Testis (tissue), 3 donors: ENCODE data around the gene PPM1H. TPM values are rescaled to one million over a fixed set of nuclear protein-coding genes. Genes with fewer than 3 reads are reported as not detected.

Experiments used
- DNase-seq: peaks from one replicate; pipeline ENCODE4 v3.0.0-alpha.2; 2019
- H3K27ac ChIP-seq, 2 donors: fragments of 200-600 bp; sonication (generic); one replicate each; pipeline ENCODE4 v1.5.1; 2019
- H3K27me3 ChIP-seq: fragments of 200-600 bp; sonication (generic); one replicate; pipeline ENCODE4 v1.5.1; 2019
- H3K36me3 ChIP-seq: fragments of 200-600 bp; sonication (generic); one replicate; pipeline ENCODE4 v1.5.1; 2017; ENCODE audit warnings: low read depth; ENCODE audit errors: missing control alignments
- H3K4me1 ChIP-seq: fragments of 200-600 bp; sonication (generic); one replicate; pipeline ENCODE4 v1.5.1; 2019
- H3K4me3 ChIP-seq, 2 donors: fragments of 200-600 bp; sonication (generic); one replicate each; pipeline ENCODE4 v1.5.1; 2017 to 2019
- H3K9me3 ChIP-seq: fragments of 200-600 bp; sonication (generic); one replicate; pipeline ENCODE4 v1.5.1; 2017
- POLR2A ChIP-seq: fragments of 450-650 bp; IDR thresholded peaks from one replicate; pipeline ENCODE4 v1.6.1; 2017; ENCODE audit warnings: antibody characterized with exemption, mild to moderate bottlenecking, moderate library complexity
- WGBS, 2 donors: methylation state at CpG; one replicate each; pipeline ENCODE4 v1.1.5; 2018; 5-methylcytosine and 5-hydroxymethylcytosine counted together
- intact Hi-C: fragments of 100-400 bp; cut with DNase I; formaldehyde crosslinking; loops from one replicate; pipeline ENCODE4 v1.15.1; 2023; ENCODE audit warnings: low total_unique reads
- polyA plus RNA-seq: library from polyadenylated mRNA; stranded (reverse); fragments of 350-450 nt; fragmentation: Illumina TruSeq; extraction: RNeasy Lipid Tissue Mini Kit (QIAGEN cat#74804); gene quantifications from one replicate; pipeline ENCODE4 v1.2.3, GENCODE V29; 2014; ENCODE audit warnings: low read depth, low replicate concordance; ENCODE audit not compliant: insufficient read depth
- total RNA-seq, 2 donors: library from RNA; depleted of rRNA; stranded (reverse); fragments of >200 nt; gene quantifications; one replicate each; pipeline ENCODE4 v1.2.3, GENCODE V29; 2016
- TF ChIP-seq, protein P1 (sequence below), 3 experiments: fragments of 450-650 bp in 2 of 3; fragments of 200-600 bp in 1 of 3; sonication (generic) in 1 of 3; IDR thresholded peaks; one replicate each; pipeline ENCODE4 v1.5.1; 2016 to 2019; ENCODE audit warnings: antibody characterized with exemption in 3 of 3, mild to moderate bottlenecking in 2 of 3, moderate library complexity in 1 of 3

The PPM1H gene
- total and polyA plus RNA-seq, 3 donors from 2014 or later, result 2.5 to 9.1 (median 2.7) TPM

DNA sequence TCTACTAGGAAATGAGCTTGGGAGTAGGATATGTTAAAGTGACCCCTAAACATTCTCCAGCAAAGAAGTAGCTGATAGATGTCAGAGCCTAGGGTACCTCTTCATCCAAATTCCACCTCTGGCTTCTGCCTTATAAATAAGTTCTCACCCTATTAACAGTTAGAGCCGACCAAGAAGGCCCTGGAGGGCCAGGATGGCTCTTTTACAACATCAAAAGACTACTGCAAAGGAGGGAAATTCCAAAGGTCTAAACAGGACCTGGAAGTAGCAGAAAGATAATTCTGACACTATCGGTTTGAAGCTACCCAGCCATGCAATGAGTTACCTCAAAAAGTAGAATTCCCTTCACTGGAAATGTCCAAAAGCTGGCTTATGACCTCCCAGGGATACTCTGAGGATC is 90.0 kb downstream of the PPM1H start:
- H3K27me3 ChIP-seq, result no peaks in the 10 kb centered on the region
- intact Hi-C loops, result no loop called here
- TF ChIP-seq, protein P1, sequence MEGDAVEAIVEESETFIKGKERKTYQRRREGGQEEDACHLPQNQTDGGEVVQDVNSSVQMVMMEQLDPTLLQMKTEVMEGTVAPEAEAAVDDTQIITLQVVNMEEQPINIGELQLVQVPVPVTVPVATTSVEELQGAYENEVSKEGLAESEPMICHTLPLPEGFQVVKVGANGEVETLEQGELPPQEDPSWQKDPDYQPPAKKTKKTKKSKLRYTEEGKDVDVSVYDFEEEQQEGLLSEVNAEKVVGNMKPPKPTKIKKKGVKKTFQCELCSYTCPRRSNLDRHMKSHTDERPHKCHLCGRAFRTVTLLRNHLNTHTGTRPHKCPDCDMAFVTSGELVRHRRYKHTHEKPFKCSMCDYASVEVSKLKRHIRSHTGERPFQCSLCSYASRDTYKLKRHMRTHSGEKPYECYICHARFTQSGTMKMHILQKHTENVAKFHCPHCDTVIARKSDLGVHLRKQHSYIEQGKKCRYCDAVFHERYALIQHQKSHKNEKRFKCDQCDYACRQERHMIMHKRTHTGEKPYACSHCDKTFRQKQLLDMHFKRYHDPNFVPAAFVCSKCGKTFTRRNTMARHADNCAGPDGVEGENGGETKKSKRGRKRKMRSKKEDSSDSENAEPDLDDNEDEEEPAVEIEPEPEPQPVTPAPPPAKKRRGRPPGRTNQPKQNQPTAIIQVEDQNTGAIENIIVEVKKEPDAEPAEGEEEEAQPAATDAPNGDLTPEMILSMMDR (IDR thresholded peaks at IDR 0.05), result no peak
- DNase-seq, result no peak
- H3K36me3 ChIP-seq, result no peaks in the 10 kb centered on the region
- no peaks in the 10 kb centered on the region for H3K9me3 ChIP-seq
- no peak overlapping the region for H3K4me3 ChIP-seq
- WGBS, 2 donors, result 69 to 90% methylated on average over 2 of the region's 2 CpGs
- H3K27ac ChIP-seq, result no peak overlapping the region
- H3K4me1 ChIP-seq, result no peaks in the 10 kb centered on the region

DNA sequence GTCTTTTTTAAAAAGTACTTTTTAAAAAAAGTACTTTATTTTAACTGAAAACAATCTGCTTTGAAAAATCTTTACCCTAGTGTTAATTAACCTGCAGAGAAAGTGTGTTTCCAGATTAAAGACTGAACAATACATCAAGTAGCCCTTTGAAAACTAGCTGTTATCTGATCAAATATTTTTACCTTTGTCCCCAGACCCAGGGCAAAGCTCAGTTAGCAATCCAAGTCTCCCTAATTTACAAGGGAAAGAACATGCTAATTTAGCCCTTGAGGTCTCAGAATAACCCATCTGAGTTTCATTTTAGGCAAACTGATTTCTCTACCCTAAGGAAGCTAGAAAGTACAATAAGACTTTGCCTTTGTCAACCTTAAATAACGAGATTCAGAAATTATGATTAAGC is 91.2 kb downstream of the PPM1H start:
- no peak overlapping the region for H3K27ac ChIP-seq

DNA sequence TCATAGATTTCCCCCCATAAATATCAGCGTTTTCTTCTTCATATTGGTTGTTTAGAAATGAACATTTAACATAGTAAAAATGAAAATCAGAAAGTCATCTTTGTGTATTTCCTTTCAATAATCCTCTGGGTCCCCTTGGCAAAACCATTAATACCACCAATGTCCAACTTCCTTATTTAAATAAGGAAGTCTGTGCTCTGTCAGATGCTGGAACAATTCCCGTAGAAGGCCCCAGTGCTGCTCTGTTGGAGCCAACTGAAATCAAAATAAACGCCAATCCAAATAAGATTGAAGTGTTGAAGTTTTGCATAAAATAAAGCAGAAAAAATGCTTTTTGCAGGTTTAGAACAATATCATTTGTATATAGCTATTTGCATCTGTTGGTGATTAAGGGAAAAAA is 93.1 kb downstream of the PPM1H start:
- H3K4me1 ChIP-seq, result no peaks in the 10 kb centered on the region
- WGBS, 2 donors, result 70% methylated on average over 3 of the region's 3 CpGs
- H3K36me3 ChIP-seq, result no peaks in the 10 kb centered on the region
- H3K9me3 ChIP-seq, result no peaks in the 10 kb centered on the region
- TF ChIP-seq, protein P1 (IDR thresholded peaks at IDR 0.05), result no peak
- no peak for TF ChIP-seq POLR2A
- H3K4me3 ChIP-seq, result no peak overlapping the region
- intact Hi-C loops, result no loop called here
- no peak overlapping the region for H3K27ac ChIP-seq
- no peaks in the 10 kb centered on the region for H3K27me3 ChIP-seq
- DNase-seq, result no peak

More for the DNA sequence above, 91.2 kb downstream of the PPM1H start:
- TF ChIP-seq POLR2A, result no peak
- TF ChIP-seq, protein P1 (IDR thresholded peaks at IDR 0.05), result no peak
- no peak overlapping the region for H3K4me3 ChIP-seq
- H3K9me3 ChIP-seq, result no peaks in the 10 kb centered on the region
- H3K27me3 ChIP-seq, result no peaks in the 10 kb centered on the region
- intact Hi-C loops, result no loop called here
- 52 to 61% methylated on average over 1 of the region's 1 CpG for WGBS, 2 donors
- no peak for DNase-seq
- H3K36me3 ChIP-seq, result no peaks in the 10 kb centered on the region
- no peaks in the 10 kb centered on the region for H3K4me1 ChIP-seq

DNA sequence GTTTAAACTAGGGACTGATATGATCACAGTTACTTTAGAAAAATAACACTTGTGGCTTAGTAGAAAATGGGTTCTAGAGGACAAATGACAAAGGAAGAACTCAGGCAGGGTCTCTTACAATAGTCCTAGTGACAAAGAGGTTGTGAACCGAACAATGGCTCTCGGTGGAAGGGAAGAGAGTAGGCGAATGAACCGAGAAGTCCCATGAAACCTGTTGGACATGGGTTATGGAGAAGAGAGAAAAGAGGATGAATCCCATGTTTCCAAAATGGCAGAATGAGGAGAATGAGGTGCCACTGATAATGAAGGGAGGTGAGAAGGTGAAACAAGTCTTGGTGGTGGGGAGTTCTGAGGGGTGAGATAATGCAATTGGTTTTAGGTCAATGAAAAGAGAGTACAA is 94.1 kb downstream of the PPM1H start:
- Histone ChIP-seq H3K4me3 (no peak overlapping the region), H3K27ac (no peak overlapping the region), H3K36me3 (no peaks in the 10 kb centered on the region), H3K9me3 (no peaks in the 10 kb centered on the region), H3K27me3 (no peaks in the 10 kb centered on the region), H3K4me1 (no peaks in the 10 kb centered on the region)
- WGBS, 2 donors, result 91 to 97% methylated on average over 4 of the region's 4 CpGs
- DNase-seq, result no peak
- intact Hi-C loops, result no loop called here
- TF ChIP-seq POLR2A, result no peak
- TF ChIP-seq, protein P1 (IDR thresholded peaks at IDR 0.05), result no peak

DNA sequence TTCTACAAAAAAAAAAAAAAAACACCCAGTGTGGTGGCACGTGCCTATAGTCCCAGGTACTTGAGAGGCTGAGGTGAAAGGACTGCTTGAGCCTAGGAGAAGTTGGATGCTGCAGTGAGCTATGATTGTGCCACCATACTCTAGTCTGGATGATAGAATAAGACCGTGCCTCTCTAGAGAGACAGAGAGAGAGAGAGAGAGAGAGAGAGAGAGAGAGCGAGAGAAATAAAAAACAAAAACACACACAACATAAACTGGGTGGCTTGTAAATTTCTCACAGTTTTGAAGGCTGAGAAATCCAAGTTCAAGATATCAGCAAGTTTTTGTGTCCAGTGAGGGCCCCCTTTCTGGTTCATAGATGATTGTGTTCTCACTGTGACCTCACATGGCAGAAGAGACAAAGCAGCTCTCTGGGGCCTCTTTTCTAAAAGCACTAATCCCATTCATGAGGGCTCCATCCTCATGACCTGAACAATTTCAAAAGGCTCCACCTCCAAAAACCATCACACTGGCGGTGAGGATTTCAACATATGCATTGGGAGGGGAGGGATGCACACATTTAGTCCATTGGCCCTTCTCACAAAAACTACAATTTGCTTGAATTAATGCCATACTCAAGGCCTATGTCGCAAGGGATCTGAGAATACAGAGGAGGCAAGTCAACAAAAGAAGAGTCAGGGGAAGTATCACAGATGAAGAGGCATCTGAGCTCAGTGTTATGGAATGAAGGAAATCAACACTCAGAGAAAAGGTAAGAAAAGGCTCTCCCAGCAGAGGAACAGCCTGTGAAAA is 94.9 kb downstream of the PPM1H start:
- WGBS, 2 donors, result 89 to 97% methylated on average over 5 of the region's 5 CpGs

More for the DNA sequence above, 94.9 kb downstream of the PPM1H start:
- intact Hi-C loops, result no loop called here
- H3K4me1 ChIP-seq, result no peaks in the 10 kb centered on the region
- H3K9me3 ChIP-seq, result no peaks in the 10 kb centered on the region
- no peak for TF ChIP-seq POLR2A
- TF ChIP-seq, protein P1 (IDR thresholded peaks at IDR 0.05), result no peak
- no peak for DNase-seq
- no peaks in the 10 kb centered on the region for H3K36me3 ChIP-seq
- H3K27ac ChIP-seq, result no peak overlapping the region
- H3K4me3 ChIP-seq, result no peak overlapping the region
- H3K27me3 ChIP-seq, result no peaks in the 10 kb centered on the region
